ENCODE data around the gene WWC1. TPM values are rescaled to one million over a fixed set of nuclear protein-coding genes. Genes with fewer than 3 reads are reported as not detected.

The WWC1 gene
- total RNA-seq, 1 experiment from 2014 or later: 108 TPM

GRCh38 chr5:168295574-168296201 lies 4.2 kb downstream of the WWC1 start:
- DNase-seq: peak; percentile 74 to 75
- TF ChIP-seq CTCF (IDR thresholded peaks at IDR 0.05; ENCODE audit: insufficient read depth in 1 of 2, low read depth in 1 of 2, low read length in 1 of 2, severe bottlenecking in 1 of 2, unreplicated experiment in 1 of 2): peak; percentile 60 to 61
- Histone ChIP-seq H3K36me3 (ENCODE audit: control insufficient read depth, insufficient read depth, low read length) (no peaks in the 10 kb centered on the region; the same call in none of the 2 replicates), H3K4me3 (ENCODE audit: low read depth, low read length) (no peak overlapping the region), H3K4me1 (peaks cover 60% of the 10 kb centered on the region), H3K9me3 (no peaks in the 10 kb centered on the region), H3K27me3 (replicated peaks; ENCODE audit: control insufficient read depth, insufficient read depth, low read length) (no peaks in the 10 kb centered on the region)
- H3K27ac Mint-ChIP-seq (ENCODE audit: unreplicated experiment): peak overlapping the region; percentile 23
- H3K27me3 Mint-ChIP-seq (ENCODE audit: insufficient read depth, unreplicated experiment): no peaks in the 10 kb centered on the region
- intact Hi-C loops (cut with micrococcal nuclease; ENCODE audit: unreplicated experiment): loop anchor here (1.0 kb wide), 2 partner anchors 14 to 21 kb away; no protein-coding TSS in a partner anchor
- no peaks in the 10 kb centered on the region for H3K9me3 Mint-ChIP-seq (ENCODE audit: unreplicated experiment)
- peaks cover 71% of the 10 kb centered on the region for H3K36me3 Mint-ChIP-seq (ENCODE audit: insufficient read depth, unreplicated experiment)
- no TSS peak for BruUV-seq (replicated peaks)
- peak overlapping the region; percentile 31 for H3K4me3 Mint-ChIP-seq (ENCODE audit: unreplicated experiment)
- peaks cover 41% of the 10 kb centered on the region for H3K4me1 Mint-ChIP-seq (ENCODE audit: low read depth, unreplicated experiment)
- POLR2A ChIA-PET: interaction anchor here (0.8 to 1.5 kb wide), 3 partner anchors 14 to 23 kb away, joined by 6 to 9 read pairs (median 8); no protein-coding TSS in a partner anchor
- CTCF ChIA-PET: interaction anchor here (0.7 to 1.5 kb wide), 8 partner anchors 10 to 106 kb away, joined by 3 to 14 read pairs (median 4); no protein-coding TSS in a partner anchor

GRCh38 chr5:168296682-168297081 lies 5.2 kb downstream of the WWC1 start:
- intact Hi-C loops (cut with micrococcal nuclease; ENCODE audit: unreplicated experiment): no loop called here
- Histone ChIP-seq H3K4me3 (ENCODE audit: low read depth, low read length) (no peak overlapping the region), H3K4me1 (peaks cover 65% of the 10 kb centered on the region), H3K36me3 (ENCODE audit: control insufficient read depth, insufficient read depth, low read length) (no peaks in the 10 kb centered on the region; the same call in none of the 2 replicates), H3K9me3 (no peaks in the 10 kb centered on the region), H3K27me3 (replicated peaks; ENCODE audit: control insufficient read depth, insufficient read depth, low read length) (no peaks in the 10 kb centered on the region)
- peaks cover 49% of the 10 kb centered on the region for H3K4me1 Mint-ChIP-seq (ENCODE audit: low read depth, unreplicated experiment)
- TF ChIP-seq CTCF (IDR thresholded peaks at IDR 0.05; ENCODE audit: insufficient read depth in 1 of 2, low read depth in 1 of 2, low read length in 1 of 2, severe bottlenecking in 1 of 2, unreplicated experiment in 1 of 2): no peak
- H3K27me3 Mint-ChIP-seq (ENCODE audit: insufficient read depth, unreplicated experiment): no peaks in the 10 kb centered on the region
- H3K27ac Mint-ChIP-seq (ENCODE audit: unreplicated experiment): no peak overlapping the region
- DNase-seq: no peak
- ChIA-PET POLR2A (no interaction called here), CTCF (interaction anchor here (1.5 kb wide), 1 partner anchor 18 kb away, joined by 14 read pairs; no protein-coding TSS in a partner anchor)
- H3K4me3 Mint-ChIP-seq (ENCODE audit: unreplicated experiment): no peak overlapping the region
- H3K36me3 Mint-ChIP-seq (ENCODE audit: insufficient read depth, unreplicated experiment): peaks cover 72% of the 10 kb centered on the region
- BruUV-seq (replicated peaks): no TSS peak
- no peaks in the 10 kb centered on the region for H3K9me3 Mint-ChIP-seq (ENCODE audit: unreplicated experiment)

- no peaks in the 10 kb centered on the region for H3K9me3 ChIP-seq
- H3K4me1 ChIP-seq: peaks cover 77% of the 10 kb centered on the region
- POLR2A ChIA-PET: no interaction called here
- H3K27ac Mint-ChIP-seq (ENCODE audit: unreplicated experiment): no peak overlapping the region
- peaks cover 1% of the 10 kb centered on the region for H3K36me3 ChIP-seq (ENCODE audit: control insufficient read depth, insufficient read depth, low read length)
- no peaks in the 10 kb centered on the region for H3K27me3 Mint-ChIP-seq (ENCODE audit: insufficient read depth, unreplicated experiment)
- H3K4me1 Mint-ChIP-seq (ENCODE audit: low read depth, unreplicated experiment): peaks cover 59% of the 10 kb centered on the region
- BruUV-seq (replicated peaks): no TSS peak
- H3K27me3 ChIP-seq (replicated peaks; ENCODE audit: control insufficient read depth, insufficient read depth, low read length): no peaks in the 10 kb centered on the region
- no peaks in the 10 kb centered on the region for H3K9me3 Mint-ChIP-seq (ENCODE audit: unreplicated experiment)
- CTCF ChIA-PET: interaction anchor here (0.5 kb wide), 1 partner anchor 22 kb away, joined by 3 read pairs; no protein-coding TSS in a partner anchor
- H3K4me3 ChIP-seq (ENCODE audit: low read depth, low read length): no peak overlapping the region
- intact Hi-C loops (cut with micrococcal nuclease; ENCODE audit: unreplicated experiment): no loop called here
- H3K36me3 Mint-ChIP-seq (ENCODE audit: insufficient read depth, unreplicated experiment): peaks cover 85% of the 10 kb centered on the region
- no peak for TF ChIP-seq CTCF (IDR thresholded peaks at IDR 0.05; ENCODE audit: insufficient read depth in 1 of 2, low read depth in 1 of 2, low read length in 1 of 2, severe bottlenecking in 1 of 2, unreplicated experiment in 1 of 2)
- H3K4me3 Mint-ChIP-seq (ENCODE audit: unreplicated experiment): no peak overlapping the region
- DNase-seq: no peak
These were observed 7.5 kb downstream of the WWC1 start for GRCh38 chr5:168298949-168299348.

All from Caco-2 (cell line).